ENCODE results near the gene CNTLN.

GRCh38 chr9:17519761-17520160 is 384.9 kb downstream of the CNTLN start:
- TF ChIP-seq CTCF (IDR thresholded peaks at IDR 0.05) = no peak
- TF ChIP-seq EZH2 (IDR thresholded peaks at IDR 0.05) = no peak
- no peak for TF ChIP-seq EZH2phosphoT487 (IDR thresholded peaks at IDR 0.05)
